DND-41 (cell line): ENCODE data around the gene NDUFAB1.
"Not testable (repeated sequence)": the region's sequence is repeated elsewhere in the genome, so short reads cannot be mapped to it uniquely, and the experiment has no call there.

Experiments
- ATAC-seq: fragments of 200-7000 bp; cut with Tn5 transposase; 3 replicates; pipeline ENCODE4 v1.9.1; 2021; ENCODE audit warnings: low read depth; ENCODE audit not compliant: insufficient read depth
- DNase-seq: peaks from one replicate; pipeline ENCODE4 v3.0.0-alpha.2; 2020
- H2AFZ ChIP-seq: 2 replicates; pipeline ENCODE4 v1.6.0; 2012; ENCODE audit warnings: low read depth, low read length
- H3K27ac ChIP-seq: 2 replicates; pipeline ENCODE4 v1.5.1; 2012; ENCODE audit warnings: low read length, inconsistent platforms
- H3K27me3 ChIP-seq: fragments of 200-600 bp; sonication (generic); 2 replicates; pipeline ENCODE4 v1.6.0; 2012; ENCODE audit warnings: low read length, mild to moderate bottlenecking, inconsistent platforms; ENCODE audit not compliant: insufficient read depth, poor library complexity
- H3K36me3 ChIP-seq: 2 replicates; pipeline ENCODE4 v1.5.1; 2012; ENCODE audit warnings: low read length, inconsistent platforms; ENCODE audit not compliant: insufficient read depth
- H3K4me1 ChIP-seq: 2 replicates; pipeline ENCODE4 v1.5.1; 2012; ENCODE audit warnings: mild to moderate bottlenecking, low read length; ENCODE audit not compliant: insufficient read depth
- H3K4me2 ChIP-seq: 2 replicates; pipeline ENCODE4 v1.6.0; 2012; ENCODE audit warnings: mild to moderate bottlenecking, moderate library complexity, low read length, inconsistent platforms; ENCODE audit not compliant: insufficient read depth
- H3K4me3 ChIP-seq, 2 experiments: fragments of 200-600 bp in 1 of 2; shearing (Covaris generic) in 1 of 2; 2 replicates each; pipeline ENCODE4 v1.5.1; 2012 to 2016; ENCODE audit warnings: inconsistent platforms in 2 of 2, low read length in 2 of 2, mild to moderate bottlenecking in 2 of 2, low read depth in 1 of 2, moderate library complexity in 1 of 2
- H3K79me2 ChIP-seq: 2 replicates; pipeline ENCODE4 v1.6.0; 2012; ENCODE audit warnings: low read length, inconsistent platforms; ENCODE audit not compliant: insufficient read depth
- H3K9ac ChIP-seq: 2 replicates; pipeline ENCODE4 v1.6.0; 2012; ENCODE audit warnings: low read depth, mild to moderate bottlenecking, inconsistent platforms, low read length, moderate library complexity
- H3K9me3 ChIP-seq: 2 replicates; pipeline ENCODE4 v1.5.1; 2012; ENCODE audit warnings: low read length, moderate library complexity, mild to moderate bottlenecking, inconsistent platforms; ENCODE audit not compliant: insufficient read depth, severe bottlenecking
- H4K20me1 ChIP-seq: 2 replicates; pipeline ENCODE4 v1.6.0; 2012; ENCODE audit warnings: low read length; ENCODE audit not compliant: insufficient read depth
- CTCF ChIP-seq: IDR thresholded peaks from 2 replicates; pipeline ENCODE4 v1.5.1; 2012; ENCODE audit warnings: borderline replicate concordance, low read length, moderate library complexity, mild to moderate bottlenecking; ENCODE audit not compliant: poor library complexity, severe bottlenecking; ENCODE audit errors: extremely low read depth
- EZH2 ChIP-seq: IDR thresholded peaks from 3 replicates; pipeline ENCODE4 v1.6.1; 2012; ENCODE audit warnings: borderline replicate concordance, low read depth, mild to moderate bottlenecking, moderate library complexity, low read length, inconsistent platforms; ENCODE audit not compliant: severe bottlenecking

NDUFAB1 gene

GRCh38 chr16:23640615-23640930, 44.5 kb upstream of the NDUFAB1 start:
- Histone ChIP-seq H3K27me3 (no peaks in the 10 kb centered on the region), H4K20me1 (peaks cover 9% of the 10 kb centered on the region), H2AFZ (peak overlapping the region; percentile 90), H3K4me2 (peak overlapping the region; percentile 98), H3K4me3 (peak overlapping the region; percentile 79 to 91), H3K9ac (peak overlapping the region; percentile 79), H3K79me2 (peaks cover 70% of the 10 kb centered on the region), H3K27ac (peak overlapping the region; percentile 90), H3K9me3 (no peaks in the 10 kb centered on the region), H3K4me1 (peaks cover 38% of the 10 kb centered on the region), H3K36me3 (peaks cover 57% of the 10 kb centered on the region)
- ATAC-seq: no peak
- TF ChIP-seq EZH2 (no peak), CTCF (no peak)
- peak; percentile 18 for DNase-seq

- Histone ChIP-seq H3K9ac (no peak overlapping the region), H3K79me2 (peaks cover 45% of the 10 kb centered on the region), H3K27me3 (no peaks in the 10 kb centered on the region), H3K4me1 (peaks cover 28% of the 10 kb centered on the region), H4K20me1 (peaks cover 3% of the 10 kb centered on the region; the same call in 1 of the 2 replicates), H2AFZ (no peak overlapping the region), H3K36me3 (peaks cover 61% of the 10 kb centered on the region), H3K27ac (no peak overlapping the region), H3K4me3 (no peak overlapping the region), H3K4me2 (no peak overlapping the region), H3K9me3 (no peaks in the 10 kb centered on the region)
- ATAC-seq (no peak), DNase-seq (no peak)
- TF ChIP-seq EZH2 (no peak), CTCF (no peak)
Observed at GRCh38 chr16:23635958-23636357, 39.8 kb upstream of the NDUFAB1 start.

- DNase-seq: no peak
- H2AFZ ChIP-seq: no peak overlapping the region
- H3K4me1 ChIP-seq: peaks cover 19% of the 10 kb centered on the region
- TF ChIP-seq EZH2 (no peak), CTCF (no peak)
- H4K20me1 ChIP-seq: peaks cover 4% of the 10 kb centered on the region; the same call in 1 of the 2 replicates
- no peak overlapping the region for H3K9ac ChIP-seq
- H3K36me3 ChIP-seq: peaks cover 73% of the 10 kb centered on the region
- peaks cover 33% of the 10 kb centered on the region for H3K79me2 ChIP-seq
- no peak overlapping the region for H3K4me2 ChIP-seq
- no peak overlapping the region for H3K27ac ChIP-seq
- H3K4me3 ChIP-seq: no peak overlapping the region
- no peak for ATAC-seq
- H3K27me3 ChIP-seq: no peaks in the 10 kb centered on the region
- H3K9me3 ChIP-seq: no peaks in the 10 kb centered on the region
Observed at GRCh38 chr16:23634461-23635036, 38.4 kb upstream of the NDUFAB1 start.

- Histone ChIP-seq H3K79me2 (peaks cover 20% of the 10 kb centered on the region; the same call in 1 of the 2 replicates), H3K36me3 (peaks cover 82% of the 10 kb centered on the region)
- H3K4me1 ChIP-seq, H3K9ac ChIP-seq, H3K9me3 ChIP-seq, H3K4me2 ChIP-seq, H4K20me1 ChIP-seq, ATAC-seq, H2AFZ ChIP-seq, H3K27me3 ChIP-seq, H3K27ac ChIP-seq, DNase-seq, H3K4me3 ChIP-seq: not testable (repeated sequence)
Observed at GRCh38 chr16:23631874-23632273, 35.8 kb upstream of the NDUFAB1 start.
